ENCODE measurements around the gene FBLIM1. TPM values are rescaled to one million over a fixed set of nuclear protein-coding genes. Genes with fewer than 3 reads are reported as not detected.

Gene FBLIM1
- total RNA-seq, 1 donor, result not detected

DNA sequence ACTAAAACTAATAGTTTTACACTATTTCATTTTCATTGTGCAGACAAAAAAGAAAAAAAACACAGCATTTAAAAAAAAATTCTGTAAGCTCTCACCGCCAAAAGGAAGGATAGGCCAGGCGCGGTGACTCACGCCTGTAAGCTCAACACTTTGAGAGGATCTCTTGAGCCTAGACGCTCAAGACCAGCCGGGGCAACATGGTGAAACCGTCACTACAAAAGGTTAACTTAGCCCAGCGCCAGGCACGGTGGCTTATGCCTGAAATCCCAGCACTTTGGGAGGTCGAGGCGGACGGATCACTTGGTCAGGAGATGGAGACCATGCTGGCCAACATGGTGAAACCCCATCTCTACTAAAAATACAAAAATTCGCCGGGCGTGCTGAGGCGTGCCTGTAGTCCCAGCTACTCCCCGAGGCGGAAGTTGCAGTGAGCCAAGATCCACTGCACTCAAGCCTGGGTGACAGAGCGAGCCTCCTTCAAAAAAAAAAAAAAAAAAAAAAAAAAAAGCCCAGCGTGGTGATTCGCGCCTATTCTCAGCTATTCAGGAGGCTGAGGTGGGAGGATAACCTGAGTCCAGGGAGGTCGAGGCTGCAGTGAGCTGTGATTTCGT lies 74.6 kb downstream of the FBLIM1 start:
- Histone ChIP-seq H3K4me3 (ENCODE audit: low read length) (peak overlapping the region; percentile 98), H3K9me3 (ENCODE audit: low read depth, low read length) (no peaks in the 10 kb centered on the region), H3K4me1 (ENCODE audit: insufficient read depth, low read length) (peaks cover 77% of the 10 kb centered on the region), H3K27me3 (ENCODE audit: insufficient read depth, low read length) (no peaks in the 10 kb centered on the region)

DNA sequence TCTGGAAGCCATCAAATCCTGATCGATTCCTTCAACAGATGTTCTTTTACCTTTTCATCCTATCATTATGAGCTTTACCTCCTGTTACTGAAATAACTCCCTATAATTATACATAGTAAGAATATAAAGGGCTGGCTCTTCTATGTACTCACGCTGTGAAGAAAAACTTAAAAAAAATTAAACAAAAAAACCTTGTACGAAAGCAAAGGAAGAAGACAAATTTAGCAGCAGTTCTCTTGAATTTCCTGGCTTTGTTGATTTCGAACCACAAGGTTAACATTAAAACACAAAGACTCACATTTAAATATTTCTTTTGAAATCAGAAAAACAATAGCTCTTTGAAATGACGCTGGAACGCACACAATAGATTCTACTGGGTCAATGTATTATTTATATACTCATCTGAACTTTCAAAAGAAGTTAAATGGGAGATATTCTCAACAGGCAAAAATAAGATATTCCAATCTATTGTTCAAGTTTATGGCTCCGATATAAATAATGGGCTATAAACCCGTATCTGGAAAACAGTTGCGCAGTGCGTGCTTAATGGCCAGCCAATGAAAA lies 75.3 kb downstream of the FBLIM1 start:
- no peaks in the 10 kb centered on the region for H3K9me3 ChIP-seq (ENCODE audit: low read depth, low read length)
- no peaks in the 10 kb centered on the region for H3K27me3 ChIP-seq (ENCODE audit: insufficient read depth, low read length)
- H3K4me1 ChIP-seq (ENCODE audit: insufficient read depth, low read length), result peaks cover 71% of the 10 kb centered on the region
- peak overlapping the region; percentile 98 for H3K4me3 ChIP-seq (ENCODE audit: low read length)

DNA sequence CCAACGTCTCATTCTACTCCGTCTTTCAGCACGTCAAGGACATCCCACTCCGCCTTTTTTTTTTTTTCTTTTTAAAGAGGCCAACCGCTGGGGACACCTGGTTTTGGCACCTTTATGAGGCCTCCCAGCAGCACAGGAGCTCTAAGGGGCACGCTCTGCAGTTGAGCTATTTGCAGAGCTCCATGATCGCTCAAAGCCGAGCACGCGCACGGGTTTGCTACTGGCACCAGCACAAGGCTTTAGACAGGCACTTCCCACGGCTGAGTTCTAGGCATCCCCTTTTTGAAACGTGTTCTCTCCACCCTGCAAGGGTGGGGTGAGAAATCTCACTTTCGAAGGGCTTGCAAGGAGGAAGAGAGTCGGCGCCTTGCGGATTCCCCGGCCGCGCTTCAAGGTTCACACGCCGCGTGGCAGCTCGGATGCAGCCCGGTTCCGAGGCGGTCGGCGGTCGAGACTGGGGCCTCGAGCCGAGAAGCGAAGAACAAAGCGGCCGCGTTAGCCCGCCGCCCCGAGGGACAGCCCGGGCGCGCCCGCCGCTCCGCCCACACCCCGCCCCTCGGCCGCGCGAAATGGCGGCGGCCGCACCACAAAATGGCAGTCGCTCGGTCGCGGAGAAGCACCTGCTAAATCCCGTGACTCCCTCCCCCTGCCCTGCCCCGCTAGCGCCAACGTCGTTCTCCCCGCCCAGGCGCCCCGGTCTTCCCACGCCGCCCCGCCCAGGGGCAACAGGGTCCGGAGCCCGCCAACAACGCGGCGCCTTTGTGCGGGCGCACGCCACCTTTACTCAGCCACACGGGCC lies 76.0 kb downstream of the FBLIM1 start:
- H3K9me3 ChIP-seq (ENCODE audit: low read depth, low read length), result no peaks in the 10 kb centered on the region
- no peaks in the 10 kb centered on the region for H3K27me3 ChIP-seq (ENCODE audit: insufficient read depth, low read length)
- peaks cover 64% of the 10 kb centered on the region for H3K4me1 ChIP-seq (ENCODE audit: insufficient read depth, low read length)
- H3K4me3 ChIP-seq (ENCODE audit: low read length), result peak overlapping the region; percentile 98

DNA sequence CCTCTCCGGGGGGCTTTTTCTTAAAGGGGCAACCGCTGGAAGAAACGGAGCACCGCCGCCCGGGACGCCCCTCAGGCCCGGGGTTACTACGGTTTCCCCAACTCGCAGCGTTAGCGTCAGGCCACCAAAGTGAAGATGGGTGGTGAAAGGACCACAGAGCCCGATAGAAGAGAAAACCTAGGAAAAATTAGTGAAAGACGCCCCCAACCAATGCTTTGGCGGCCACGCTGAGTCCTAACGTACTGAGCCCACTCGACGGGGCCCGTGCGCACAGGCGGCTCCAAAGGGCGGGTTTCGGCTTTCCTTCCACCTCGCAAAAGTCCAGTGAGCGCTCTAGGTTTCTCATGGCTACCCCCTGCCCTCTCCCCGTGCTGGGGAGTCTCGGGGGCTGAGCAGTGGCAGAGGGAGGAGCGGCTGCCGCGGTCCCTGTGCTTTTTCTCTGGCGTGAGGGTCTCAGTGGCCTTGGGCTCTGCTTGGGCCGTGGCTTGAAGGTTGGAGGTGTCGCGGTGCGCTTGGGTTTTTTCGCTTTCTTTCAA lies 76.7 kb downstream of the FBLIM1 start:
- Histone ChIP-seq H3K9me3 (ENCODE audit: low read depth, low read length) (no peaks in the 10 kb centered on the region), H3K4me1 (ENCODE audit: insufficient read depth, low read length) (peaks cover 57% of the 10 kb centered on the region), H3K4me3 (ENCODE audit: low read length) (peak overlapping the region; percentile 98), H3K27me3 (ENCODE audit: insufficient read depth, low read length) (no peaks in the 10 kb centered on the region)

DNA sequence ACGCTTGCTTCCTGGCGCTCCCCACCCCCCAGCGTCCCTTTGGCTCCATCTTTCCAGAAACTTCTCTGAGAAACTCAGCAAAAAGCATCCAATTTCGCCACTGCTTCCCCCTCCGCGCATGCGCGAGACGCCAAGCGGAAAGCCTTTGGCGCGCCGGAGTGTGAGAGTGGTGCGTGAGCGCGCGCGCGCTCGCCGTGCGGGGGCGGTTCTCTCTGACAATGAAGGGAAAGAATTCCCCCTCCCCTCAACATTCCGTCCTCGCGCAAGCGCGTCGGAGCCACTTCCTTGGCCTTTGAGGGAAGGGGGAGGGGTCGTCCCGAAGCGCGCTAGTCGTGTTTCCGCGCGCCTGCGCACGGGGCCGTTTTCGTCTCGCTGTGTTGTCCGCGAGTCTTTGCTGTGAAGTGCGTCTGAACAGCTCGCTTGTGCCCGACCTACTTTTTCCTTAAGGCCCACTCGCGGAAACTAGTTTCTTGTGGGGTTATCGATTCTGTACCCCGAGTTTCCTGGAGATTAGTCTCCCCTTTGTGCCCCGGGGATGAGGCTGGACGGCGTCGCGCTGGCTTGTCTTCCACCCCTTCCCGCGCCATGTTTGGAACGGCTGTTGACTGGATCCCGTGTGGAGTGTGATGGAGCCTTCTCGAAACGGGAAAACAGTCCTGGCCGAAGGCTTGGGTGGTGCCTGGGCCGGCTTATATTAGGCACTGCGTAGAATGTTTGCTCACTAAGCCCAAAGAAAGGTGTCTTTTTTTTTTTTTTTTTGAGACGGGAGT lies 77.3 kb downstream of the FBLIM1 start:
- H3K27me3 ChIP-seq (ENCODE audit: insufficient read depth, low read length), result no peaks in the 10 kb centered on the region
- peaks cover 51% of the 10 kb centered on the region for H3K4me1 ChIP-seq (ENCODE audit: insufficient read depth, low read length)
- H3K4me3 ChIP-seq (ENCODE audit: low read length), result peak overlapping the region; percentile 98
- H3K9me3 ChIP-seq (ENCODE audit: low read depth, low read length), result no peaks in the 10 kb centered on the region

Other genes starting within 250 kb of the FBLIM1 start
- gene CASP9, start 234.6 kb upstream of the FBLIM1 start, total RNA-seq, result 12.0 TPM
- gene DNAJC16, start 231.9 kb upstream of the FBLIM1 start, total RNA-seq, result 8.9 TPM
- gene AGMAT, start 173.7 kb upstream of the FBLIM1 start, total RNA-seq, result 2.8 TPM
- 35.6 TPM for gene DDI2, start 141.3 kb upstream of the FBLIM1 start, total RNA-seq
- gene PLEKHM2, start 74.5 kb upstream of the FBLIM1 start, total RNA-seq, result 70.7 TPM
- gene SLC25A34, start 22.5 kb upstream of the FBLIM1 start, total RNA-seq, result 1.0 TPM
- not detected for gene TMEM82, start 16.3 kb upstream of the FBLIM1 start, total RNA-seq
- gene UQCRHL, start 48.9 kb downstream of the FBLIM1 start, total RNA-seq, result 1.2 TPM
- gene SPEN, start 88.9 kb downstream of the FBLIM1 start, total RNA-seq, result 94.9 TPM
- 40.0 TPM for gene ZBTB17, start 217.3 kb downstream of the FBLIM1 start, total RNA-seq
- not detected for gene SRARP, start 245.4 kb downstream of the FBLIM1 start, total RNA-seq

All from mononuclear cell (primary cell).